ENCODE measurements around the gene RPS15.
A peak's percentile ranks its signal among the peaks of the same experiment; 100 is the strongest.

Gene RPS15

GRCh38 chr19:1447504-1447903 is 9.3 kb downstream of the RPS15 start:
- Histone ChIP-seq H3K27me3 (ENCODE audit: insufficient read depth, low read depth, severe bottlenecking) (peaks cover 43% of the 10 kb centered on the region), H3K27ac (no peak overlapping the region), H3K4me3 (ENCODE audit: low read depth, low read length) (no peak overlapping the region), H3K9me3 (ENCODE audit: severe bottlenecking) (no peaks in the 10 kb centered on the region), H3K36me3 (peaks cover 5% of the 10 kb centered on the region)
- TF ChIP-seq CTCF (IDR thresholded peaks at IDR 0.05; ENCODE audit: low read depth, low read length): no peak
- no peak for DNase-seq

GRCh38 chr19:1447944-1448343 is 9.7 kb downstream of the RPS15 start:
- Histone ChIP-seq H3K4me3 (ENCODE audit: low read depth, low read length) (no peak overlapping the region), H3K36me3 (peaks cover under 1% of the 10 kb centered on the region), H3K27me3 (ENCODE audit: insufficient read depth, low read depth, severe bottlenecking) (peaks cover 45% of the 10 kb centered on the region), H3K27ac (no peak overlapping the region), H3K9me3 (ENCODE audit: severe bottlenecking) (no peaks in the 10 kb centered on the region)
- DNase-seq: no peak
- no peak for TF ChIP-seq CTCF (IDR thresholded peaks at IDR 0.05; ENCODE audit: low read depth, low read length)

GRCh38 chr19:1449467-1450442 is 11.6 kb downstream of the RPS15 start, which contains the start of gene APC2:
Gene APC2 (plus strand): TSS chr19:1450121. CDS start chr19:1453002, 2,881 bp downstream.
- DNase-seq: peak; percentile 80
- TF ChIP-seq CTCF (IDR thresholded peaks at IDR 0.05; ENCODE audit: low read depth, low read length): no peak
- H3K36me3 ChIP-seq: no peaks in the 10 kb centered on the region
- peak within 1 kb of the TSS; percentile 31; the same call in 1 of the 2 replicates for H3K27ac ChIP-seq
- H3K27me3 ChIP-seq (ENCODE audit: insufficient read depth, low read depth, severe bottlenecking): peaks cover 45% of the 10 kb centered on the region
- no peaks in the 10 kb centered on the region for H3K9me3 ChIP-seq (ENCODE audit: severe bottlenecking)
- H3K4me3 ChIP-seq (ENCODE audit: low read depth, low read length): peak within 1 kb of the TSS; percentile 19

- Histone ChIP-seq H3K27me3 (ENCODE audit: insufficient read depth, low read depth, severe bottlenecking) (peaks cover 45% of the 10 kb centered on the region), H3K27ac (no peak overlapping the region), H3K36me3 (peaks cover 1% of the 10 kb centered on the region; the same call in 1 of the 2 replicates), H3K4me3 (ENCODE audit: low read depth, low read length) (no peak overlapping the region), H3K9me3 (ENCODE audit: severe bottlenecking) (no peaks in the 10 kb centered on the region)
- DNase-seq: no peak
- 0 out of 2 replicates have a peak, but pooled peaks have one; percentile 2 for TF ChIP-seq CTCF (IDR thresholded peaks at IDR 0.05; ENCODE audit: low read depth, low read length)
These were observed 12.8 kb downstream of the RPS15 start for GRCh38 chr19:1450735-1451731.

GRCh38 chr19:1451916-1452801 is 14.0 kb downstream of the RPS15 start:
- peak overlapping the region; percentile 3; the same call in 1 of the 2 replicates for H3K27ac ChIP-seq
- no peak for DNase-seq
- no peak for TF ChIP-seq CTCF (IDR thresholded peaks at IDR 0.05; ENCODE audit: low read depth, low read length)
- H3K36me3 ChIP-seq: peaks cover 5% of the 10 kb centered on the region; the same call in 1 of the 2 replicates
- H3K4me3 ChIP-seq (ENCODE audit: low read depth, low read length): peak overlapping the region; percentile 9
- no peaks in the 10 kb centered on the region for H3K9me3 ChIP-seq (ENCODE audit: severe bottlenecking)
- peaks cover 35% of the 10 kb centered on the region for H3K27me3 ChIP-seq (ENCODE audit: insufficient read depth, low read depth, severe bottlenecking)
